GM18861 (cell line): ENCODE measurements around the gene PARD3B.

Source experiments
- ATAC-seq: cut with Tn5 transposase; IDR thresholded peaks from one replicate; pipeline ENCODE4 v1.9.1; 2021; ENCODE audit not compliant: unreplicated experiment

Gene PARD3B

DNA sequence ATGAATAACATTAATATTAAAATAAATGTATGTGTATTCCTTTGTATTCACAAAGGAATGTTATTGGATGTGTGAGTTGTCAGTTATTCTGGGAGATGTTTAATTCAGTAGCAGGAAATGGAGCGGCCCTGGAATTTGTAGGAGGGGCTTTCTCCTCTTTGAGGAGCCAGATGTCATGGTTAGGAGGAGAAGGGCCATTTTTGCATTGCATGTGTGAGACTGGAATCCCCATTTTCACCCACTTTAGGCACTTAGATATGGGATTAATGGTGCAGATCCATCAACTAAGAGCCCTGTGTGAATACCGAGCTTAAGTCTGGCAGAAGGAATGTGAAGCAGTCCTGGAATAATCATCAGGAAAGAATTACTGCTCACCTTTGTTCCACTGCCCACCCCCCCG lies 439.2 kb downstream of the PARD3B start:
- ATAC-seq, result no peak

DNA sequence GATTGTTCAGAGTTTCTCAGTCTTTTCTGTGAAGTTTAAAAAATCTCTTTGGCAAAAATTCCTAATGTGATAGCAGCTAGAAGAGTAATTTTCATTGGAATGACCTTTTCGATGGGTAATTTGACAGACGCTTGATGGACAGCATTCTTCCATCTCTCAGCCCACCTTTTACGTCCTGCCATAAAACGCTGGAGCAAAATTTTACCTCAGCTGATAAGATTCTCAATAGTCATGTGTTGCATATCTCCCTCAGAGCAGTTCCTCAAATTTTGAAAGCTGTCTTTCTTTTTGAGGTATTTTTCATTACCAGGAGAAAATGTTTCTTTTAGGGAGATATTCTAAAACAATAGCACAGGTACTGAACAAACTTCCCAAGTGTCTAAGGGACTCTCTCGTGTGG lies 441.4 kb downstream of the PARD3B start:
- ATAC-seq, result no peak

DNA sequence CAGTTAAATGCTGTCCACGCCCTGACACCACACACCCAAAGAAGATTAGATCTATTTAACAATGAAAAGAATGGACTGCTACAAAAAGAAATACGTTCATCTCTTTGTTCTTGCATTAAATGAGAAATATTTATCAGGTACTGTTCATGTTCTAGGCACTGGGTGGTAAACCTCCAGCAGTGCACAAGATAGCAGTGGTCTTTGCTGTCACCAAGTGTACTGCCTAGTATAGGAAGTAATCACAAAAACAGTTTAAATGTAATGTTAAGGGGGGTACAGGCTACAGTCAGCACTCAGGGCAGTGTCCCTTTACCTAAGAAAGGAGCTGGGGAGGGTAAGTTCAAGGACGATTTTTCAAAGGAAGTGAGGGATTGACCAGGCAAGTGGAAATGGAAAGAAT lies 443.6 kb downstream of the PARD3B start:
- ATAC-seq, result no peak

DNA sequence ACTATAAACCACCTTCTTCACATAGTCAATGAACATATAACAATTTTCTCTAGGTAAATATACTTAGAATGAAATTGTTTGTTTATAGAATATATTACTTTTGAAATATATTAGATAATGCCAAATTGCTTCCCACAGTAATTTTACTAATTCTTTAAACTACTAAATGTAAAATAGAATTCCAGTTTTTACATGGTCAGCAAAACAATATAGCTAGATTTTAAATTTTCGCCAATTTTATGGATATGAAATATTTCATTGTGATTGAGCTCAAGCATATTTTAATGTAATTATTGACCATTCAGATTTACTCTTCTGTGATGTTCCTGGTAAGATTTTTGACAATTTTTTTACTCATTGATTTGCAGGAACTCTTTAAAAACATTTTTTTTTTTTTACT lies 444.6 kb downstream of the PARD3B start:
- ATAC-seq, result no peak

DNA sequence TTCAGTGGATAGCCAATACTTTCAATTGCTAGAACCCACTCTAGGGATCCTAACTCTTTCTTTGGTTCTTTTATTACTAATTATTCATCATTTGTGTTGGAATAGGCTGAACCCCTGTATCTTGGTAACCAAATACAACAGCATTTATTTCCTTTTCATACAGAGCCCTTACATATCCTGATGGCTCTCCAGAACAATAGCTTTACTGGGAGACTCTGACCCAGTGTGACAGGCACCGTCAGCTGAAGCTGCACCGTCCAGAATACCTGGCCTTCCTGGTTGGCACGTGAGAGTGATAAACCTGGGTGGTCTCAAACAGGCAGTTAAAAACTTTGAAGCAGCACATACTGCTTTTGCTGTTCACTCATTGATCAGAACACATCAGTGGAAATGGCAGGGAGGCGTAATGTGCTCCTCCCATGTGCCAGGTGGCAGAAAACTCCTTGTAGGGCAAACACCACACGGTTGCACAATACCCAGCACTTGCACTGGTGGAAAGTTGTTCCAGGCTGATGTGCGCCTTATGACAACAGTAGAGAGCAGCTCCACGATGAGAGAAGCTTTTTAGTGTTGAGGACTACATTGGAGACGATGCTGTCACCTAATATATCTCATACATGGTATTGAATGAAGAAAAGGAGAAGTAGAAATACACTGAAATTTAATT lies 456.2 kb downstream of the PARD3B start:
- ATAC-seq, result no peak

DNA sequence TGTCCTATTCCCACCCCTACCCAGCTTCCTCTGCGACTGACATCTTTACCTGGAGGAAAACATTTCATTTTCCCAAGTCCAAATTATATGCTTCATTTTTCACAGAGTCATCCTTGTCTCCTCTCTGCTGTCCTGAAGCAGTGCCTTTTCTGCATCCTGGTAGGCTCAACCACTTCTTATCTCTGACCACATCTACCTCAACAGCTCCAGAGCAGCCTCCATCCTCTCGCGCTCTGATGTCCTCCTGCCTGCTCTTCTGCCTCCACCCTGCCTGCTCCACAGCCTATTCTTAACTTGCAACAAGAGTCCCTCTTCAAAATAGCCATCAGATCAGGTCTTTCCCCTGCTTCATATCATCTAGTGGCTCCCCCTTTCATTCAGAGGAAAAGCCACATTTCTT lies 457.1 kb downstream of the PARD3B start:
- ATAC-seq, result no peak

DNA sequence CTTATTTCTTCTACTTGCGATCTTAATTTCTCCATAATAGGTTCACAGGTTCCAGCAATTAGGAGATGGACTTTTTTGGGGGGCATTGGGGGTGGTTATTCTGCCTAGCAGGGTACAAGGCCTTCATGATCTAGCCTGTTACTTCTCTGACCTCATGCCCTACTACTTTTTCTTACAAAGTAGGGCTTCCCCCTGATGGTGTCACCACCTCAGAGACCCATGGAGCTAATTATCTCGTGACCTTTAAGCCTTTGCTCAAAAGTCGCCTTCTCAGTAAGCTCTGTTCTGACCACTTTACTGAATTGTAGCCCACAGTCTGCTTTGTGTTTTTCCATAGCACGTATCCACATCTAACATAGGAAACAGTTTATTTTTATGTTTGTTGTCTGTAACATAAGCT lies 458.0 kb downstream of the PARD3B start:
- ATAC-seq, result no peak

DNA sequence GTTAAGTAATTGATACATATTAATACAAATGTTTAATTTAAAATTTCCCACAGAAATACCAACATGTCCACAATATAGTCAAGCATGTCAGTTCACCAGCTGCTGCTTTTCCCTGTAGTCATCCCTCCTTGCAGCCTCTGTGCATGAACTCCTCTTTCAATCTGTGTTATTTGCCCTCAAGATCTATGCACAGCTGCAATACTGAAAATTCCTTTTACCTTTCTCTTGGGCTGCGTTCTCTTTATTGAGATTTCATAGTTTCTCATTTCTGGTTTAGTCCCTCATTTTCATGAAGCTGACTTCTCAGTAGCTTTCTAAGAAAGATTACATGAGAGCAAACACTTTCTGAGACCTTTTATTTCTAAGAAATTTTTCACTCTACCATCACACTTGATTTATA lies 464.9 kb downstream of the PARD3B start:
- ATAC-seq, result no peak

DNA sequence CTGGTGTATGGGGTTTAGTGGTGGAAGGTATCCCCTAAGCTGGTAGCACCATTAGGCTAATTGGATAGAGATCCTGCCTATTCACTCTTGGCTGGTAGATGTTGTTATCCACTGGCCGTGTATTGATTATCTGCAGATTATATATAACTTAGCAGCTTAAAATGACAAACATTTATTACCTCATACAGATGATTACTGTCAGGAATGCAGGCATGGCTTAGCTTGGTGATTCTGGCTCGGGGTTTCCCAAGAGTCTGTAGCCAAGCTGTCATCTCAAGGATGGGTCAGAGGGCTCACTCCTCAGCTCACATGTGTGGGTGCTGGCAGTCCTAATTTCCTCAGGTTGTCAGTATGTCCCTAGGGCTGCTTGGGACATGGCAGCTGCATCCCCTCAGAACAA lies 465.8 kb downstream of the PARD3B start:
- no peak for ATAC-seq

DNA sequence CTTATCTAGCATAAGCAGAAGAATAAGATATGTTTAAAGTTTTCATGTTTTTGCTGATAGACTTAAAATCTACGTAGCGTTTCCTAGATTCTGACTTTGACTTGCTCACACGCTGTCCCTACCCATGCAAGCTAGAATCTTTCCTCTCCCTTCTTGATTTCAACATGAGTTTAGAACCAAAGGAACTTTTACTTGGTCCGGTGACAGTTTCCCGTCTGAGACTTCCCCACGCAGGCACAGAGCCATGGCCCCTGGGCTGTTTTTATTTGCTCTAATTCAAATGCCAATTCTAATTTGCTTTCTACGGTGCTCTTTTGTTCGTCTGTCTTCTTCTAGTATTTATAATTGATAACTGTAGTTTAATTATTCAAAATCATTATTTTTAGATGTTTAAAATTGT lies 467.7 kb downstream of the PARD3B start:
- no peak for ATAC-seq

DNA sequence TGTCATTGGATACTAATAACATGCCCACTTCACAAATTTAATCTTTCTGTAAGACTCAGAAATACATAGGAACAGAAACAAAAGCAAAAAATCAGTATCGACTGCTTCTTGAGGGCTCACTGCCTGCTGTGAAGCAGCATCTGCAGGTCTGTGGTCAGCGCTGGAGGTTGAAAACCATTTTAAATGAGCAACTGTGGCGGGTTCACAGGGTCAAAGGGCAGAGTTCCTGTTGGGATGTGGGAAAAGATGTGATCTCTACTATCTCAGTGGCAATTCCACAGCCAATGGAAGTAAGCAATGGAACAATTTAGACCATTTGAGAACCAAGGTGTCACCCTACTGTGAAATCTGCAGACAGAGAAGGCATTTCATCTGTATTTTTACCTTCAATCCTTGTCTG lies 468.3 kb downstream of the PARD3B start:
- ATAC-seq, result no peak

DNA sequence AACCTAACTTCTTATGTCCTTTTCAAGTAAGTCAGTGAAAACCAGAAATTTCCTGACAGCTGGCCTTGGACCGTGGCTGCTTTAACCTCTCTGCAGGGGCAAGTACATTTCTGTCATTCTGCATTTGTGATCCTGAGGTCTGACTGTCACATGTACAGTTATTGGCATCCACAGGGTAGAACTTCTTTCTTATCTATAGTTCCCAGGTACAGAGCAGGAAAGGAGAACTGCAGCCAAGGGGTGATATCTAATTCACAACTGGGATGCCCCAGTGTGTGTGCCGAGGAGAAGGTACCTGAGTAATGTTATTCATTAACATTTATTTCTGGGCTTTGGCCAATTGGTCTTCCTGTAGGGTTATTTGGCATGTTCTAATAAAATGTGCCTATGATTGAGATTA lies 468.9 kb downstream of the PARD3B start:
- ATAC-seq, result no peak

DNA sequence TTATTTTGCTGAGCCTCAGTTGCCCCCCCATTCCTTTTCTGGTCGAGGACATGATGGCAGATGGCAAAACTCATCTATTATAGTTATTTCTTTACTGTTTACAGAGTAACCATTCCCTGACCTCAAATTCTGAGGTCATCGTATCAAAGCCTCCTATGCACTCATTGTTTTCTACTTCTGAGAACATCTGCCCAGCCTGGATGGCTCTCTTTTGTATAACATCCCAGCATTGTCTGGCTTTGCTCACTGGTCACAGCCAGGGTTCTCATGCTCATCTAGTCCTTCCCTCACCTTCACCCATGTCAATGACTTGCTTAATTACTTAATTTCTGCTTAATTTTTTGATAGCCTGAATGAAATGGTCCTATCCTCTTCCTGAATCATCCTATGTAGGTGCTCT lies 472.1 kb downstream of the PARD3B start:
- no peak for ATAC-seq

DNA sequence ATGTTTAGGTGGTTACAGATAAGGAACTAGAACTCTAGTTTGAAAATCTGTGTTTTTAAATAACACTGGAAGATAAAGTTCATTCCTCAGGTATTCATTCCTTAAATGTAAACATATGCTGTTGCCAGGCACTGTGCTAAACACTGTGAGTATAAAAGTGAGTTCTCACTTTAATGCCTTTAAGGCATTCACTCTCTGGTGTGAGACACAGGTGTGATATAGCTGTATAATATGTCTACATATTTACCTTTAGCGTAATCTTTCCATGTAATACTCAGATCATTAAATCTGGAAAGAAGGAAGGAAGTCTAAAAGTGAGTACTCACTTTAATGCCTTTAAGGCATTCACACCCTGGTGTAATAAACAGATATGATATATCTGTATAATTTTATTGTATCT lies 472.6 kb downstream of the PARD3B start:
- ATAC-seq, result no peak

DNA sequence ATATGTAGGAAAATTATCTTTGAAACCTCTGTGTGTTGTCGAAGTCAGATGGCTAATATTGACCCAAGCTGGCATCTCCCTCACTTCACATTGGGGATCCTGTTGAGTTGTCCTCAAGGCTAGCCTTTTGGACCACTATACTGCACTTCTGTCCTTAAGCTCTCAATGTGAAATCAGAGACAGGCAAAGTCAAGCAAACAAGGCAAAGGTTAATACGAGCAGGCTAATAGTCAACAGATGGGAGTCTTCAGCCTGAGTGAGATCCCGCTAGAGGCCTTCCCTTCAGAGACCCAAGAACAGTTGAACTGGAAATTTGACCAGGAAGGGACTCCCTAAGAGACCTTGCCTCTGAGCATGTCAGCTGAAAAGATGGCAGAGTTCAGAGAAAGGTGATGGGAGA lies 475.4 kb downstream of the PARD3B start:
- no peak for ATAC-seq

DNA sequence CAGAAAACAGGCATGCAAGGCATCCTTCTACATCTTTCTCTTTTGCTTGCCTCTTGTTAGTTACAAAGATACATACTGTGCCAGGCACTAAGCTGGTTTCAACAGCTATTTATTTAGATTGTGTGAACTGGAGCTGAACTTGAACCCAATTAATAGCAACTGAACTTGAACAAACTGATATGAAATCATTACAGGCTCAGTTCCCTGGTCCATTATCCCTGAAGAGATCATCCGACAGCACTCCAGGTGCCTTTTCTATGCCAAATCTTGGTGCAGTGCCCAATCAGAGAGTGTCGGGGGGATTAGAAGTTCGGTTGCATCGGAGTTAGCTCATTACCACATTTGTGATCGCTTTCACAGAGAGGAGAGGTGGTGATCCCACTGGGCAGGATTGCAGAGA lies 477.6 kb downstream of the PARD3B start:
- no peak for ATAC-seq

DNA sequence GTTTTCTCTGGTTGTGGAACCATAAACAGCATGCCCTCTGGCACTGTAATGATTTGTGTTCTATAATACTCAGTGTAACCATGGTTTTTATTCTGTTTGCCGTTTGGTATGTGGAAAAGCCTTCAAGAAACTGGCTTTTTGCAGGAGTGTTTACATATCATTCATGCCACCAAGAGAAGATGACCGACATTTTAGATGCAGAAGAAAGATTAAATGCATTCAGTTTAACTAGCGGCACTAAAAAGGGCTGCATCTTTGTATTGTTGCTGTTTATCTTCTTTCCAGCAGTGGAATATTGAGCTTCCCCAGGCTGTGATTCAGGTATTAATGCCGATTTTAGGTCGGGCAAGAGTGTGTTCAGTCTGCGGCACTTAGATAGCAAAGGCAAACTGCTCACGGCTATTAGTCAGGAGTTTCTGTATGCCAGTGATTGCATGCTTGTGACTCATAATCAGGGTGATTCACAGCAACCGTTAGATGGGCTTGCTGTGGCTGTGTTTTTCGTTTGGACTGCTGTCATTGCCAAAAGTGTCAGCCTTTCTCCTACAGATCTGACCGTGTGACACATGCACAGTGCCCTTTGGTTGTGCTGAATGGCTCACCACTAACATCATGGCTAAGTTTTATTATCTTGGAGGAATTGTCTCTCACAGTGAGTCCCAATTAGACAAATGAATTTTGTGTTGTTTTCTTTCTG lies 479.7 kb downstream of the PARD3B start:
- no peak for ATAC-seq

DNA sequence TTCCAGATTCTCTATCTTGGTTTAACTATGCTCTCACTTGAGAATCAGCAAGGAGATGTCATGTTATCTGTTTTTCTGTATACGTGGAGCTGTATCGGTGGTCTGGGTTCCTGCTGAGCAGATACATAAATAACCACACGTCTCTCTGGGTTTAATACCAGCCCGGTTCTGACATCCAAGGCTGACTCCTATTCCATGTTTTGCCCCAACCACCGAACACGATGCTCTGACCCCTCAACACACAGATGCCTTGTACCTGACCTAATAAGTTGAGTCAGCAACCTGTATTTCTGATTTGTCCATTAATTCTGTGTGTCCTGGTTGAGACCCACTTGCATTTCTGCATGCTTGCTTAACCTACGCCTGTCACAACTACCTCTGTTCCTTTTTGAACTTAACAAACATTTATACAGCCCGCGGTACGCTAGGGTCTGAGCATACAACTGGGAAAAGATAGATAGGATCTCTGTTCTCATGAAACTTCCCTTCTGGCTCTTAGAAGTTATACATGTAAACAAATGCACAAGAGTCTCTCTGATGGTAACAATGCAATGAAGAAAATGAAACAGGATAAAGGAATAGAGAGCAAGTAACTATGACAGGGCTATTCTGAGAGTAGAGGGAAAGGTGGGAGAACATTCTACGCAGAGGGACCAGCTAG lies 480.4 kb downstream of the PARD3B start:
- ATAC-seq, result no peak

DNA sequence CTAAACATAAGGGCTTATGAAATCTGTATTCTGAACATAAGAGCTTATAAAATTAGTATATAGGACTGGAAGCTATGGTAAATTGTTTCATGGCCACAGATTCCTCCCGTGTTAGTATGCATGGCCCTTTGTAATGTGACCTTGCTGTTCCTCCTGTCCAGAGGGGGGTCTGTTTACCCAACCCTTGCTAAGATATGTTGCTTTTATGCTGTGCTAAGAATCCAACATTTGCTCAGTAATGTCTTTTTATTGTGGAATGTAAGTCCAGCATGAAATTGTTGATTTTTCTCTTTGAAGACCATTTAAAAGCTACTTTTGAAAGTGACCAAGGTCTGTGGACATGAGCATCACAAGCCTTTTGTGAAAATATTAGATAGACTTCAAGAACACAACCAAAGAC lies 485.4 kb downstream of the PARD3B start:
- no peak for ATAC-seq

DNA sequence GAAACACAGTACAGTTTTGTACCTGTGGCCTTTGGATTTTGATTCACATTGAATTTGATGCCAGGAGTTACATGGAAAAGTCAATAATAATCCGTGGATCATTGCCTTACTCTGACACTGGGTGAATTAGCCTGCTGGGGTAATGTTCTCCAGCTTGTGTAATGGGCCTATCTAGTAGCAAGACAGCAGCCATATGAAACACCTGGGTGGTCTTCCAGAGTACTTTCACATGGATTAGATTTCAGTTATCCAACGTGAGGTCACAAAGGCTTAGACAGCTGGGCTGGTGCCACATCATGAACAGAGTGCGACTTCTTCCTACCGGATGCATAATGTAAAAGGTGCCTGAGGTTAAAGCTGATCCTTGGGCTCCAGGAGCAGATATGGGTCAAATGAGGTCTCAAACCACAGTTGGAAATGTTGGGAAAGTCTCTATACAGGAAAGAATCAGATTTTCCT lies 486.8 kb downstream of the PARD3B start:
- no peak for ATAC-seq

DNA sequence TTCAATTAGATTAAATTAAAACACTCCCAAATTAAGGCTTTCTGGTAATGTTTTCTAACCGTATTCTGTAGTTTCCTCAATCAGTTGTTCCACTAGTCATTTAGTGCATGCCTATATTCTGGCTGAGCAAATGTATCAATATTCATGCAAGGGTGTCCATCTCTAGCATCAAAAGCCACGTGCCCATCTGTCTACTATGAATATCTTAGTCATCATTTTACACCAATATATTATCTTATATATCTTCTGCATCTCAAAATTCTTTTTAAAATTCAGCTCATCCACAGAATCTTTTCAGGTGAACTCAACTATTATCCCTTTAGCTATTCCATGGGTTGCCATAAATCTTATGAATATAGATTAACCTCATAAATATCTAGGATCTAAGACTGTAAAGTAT lies 488.2 kb downstream of the PARD3B start:
- ATAC-seq, result no peak

DNA sequence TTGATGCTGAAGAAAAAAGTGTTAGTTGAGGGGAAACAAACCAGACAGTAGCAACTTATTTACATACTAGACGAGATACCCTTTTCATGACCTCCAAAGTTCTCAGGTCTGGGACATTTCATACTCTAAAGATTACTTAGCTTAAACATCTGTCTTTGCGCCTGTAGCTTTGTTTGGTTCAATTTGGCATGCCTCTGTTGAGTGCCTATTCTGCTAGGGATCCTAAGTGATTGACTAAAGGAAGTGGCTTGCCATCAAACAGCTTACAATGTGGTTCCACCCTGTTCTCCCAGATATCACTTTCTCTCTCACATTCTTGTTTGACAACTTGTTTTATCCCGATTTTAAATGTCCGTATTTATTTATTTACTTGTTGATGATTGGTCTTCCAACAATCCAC lies 488.8 kb downstream of the PARD3B start:
- no peak for ATAC-seq
